HepG2 (cell line): ENCODE results near the gene CPA5. TPM values are rescaled to one million over a fixed set of nuclear protein-coding genes. Genes with fewer than 3 reads are reported as not detected.

Source experiments
- AHDC1 ChIP-seq: sonication (generic); formaldehyde crosslinking; IDR thresholded peaks from 2 replicates; pipeline ENCODE4 v1.5.1; 2020; ENCODE audit warnings: mild to moderate bottlenecking, missing genetic modification reagents, borderline replicate concordance
- ARHGAP35 ChIP-seq: sonication (generic); formaldehyde crosslinking; IDR thresholded peaks from 2 replicates; pipeline ENCODE4 v1.9.0; 2022; ENCODE audit warnings: mild to moderate bottlenecking, inconsistent platforms, moderate library complexity, missing genetic modification reagents, borderline replicate concordance
- ARID2 ChIP-seq: sonication (generic); formaldehyde crosslinking; IDR thresholded peaks from 2 replicates; pipeline ENCODE4 v1.8.1; 2022; ENCODE audit warnings: mild to moderate bottlenecking, missing genetic modification reagents, borderline replicate concordance
- NR2F2 ChIP-seq: IDR thresholded peaks from 2 replicates; pipeline ENCODE4 v1.6.1; 2012; ENCODE audit warnings: low read depth, inconsistent platforms, borderline replicate concordance
- TMF1 ChIP-seq: sonication (generic); formaldehyde crosslinking; IDR thresholded peaks from 2 replicates; pipeline ENCODE4 v1.8.1; 2022; ENCODE audit warnings: low read depth, missing genetic modification reagents
- ZNF367 ChIP-seq: sonication (generic); formaldehyde crosslinking; IDR thresholded peaks from 2 replicates; pipeline ENCODE4 v1.4.0; 2020; ENCODE audit warnings: missing genetic modification reagents, borderline replicate concordance
- polyA plus RNA-seq, 8 experiments: library from polyadenylated mRNA; depleted of rRNA in 3 of 8; stranded (reverse) in 7 of 8; unstranded in 1 of 8; fragments of >200 nt; fragmentation: Illumina TruSeq in 4 of 8; extraction: Trizol in 4 of 8; gene quantifications; 2 replicates each; pipeline versions ENCODE4 v1.2.1 to v1.2.3, GENCODE V29; 2011 to 2016; ENCODE audit warnings: low read depth in 4 of 8, missing spikeins in 1 of 8, mixed read lengths in 1 of 8; ENCODE audit not compliant: insufficient read depth in 1 of 8
- total RNA-seq, 5 experiments: library from RNA; depleted of rRNA; stranded (reverse); fragments of >200 nt; fragmentation: Illumina TruSeq; extraction: Trizol; gene quantifications; 2 replicates each; pipeline ENCODE4 v1.2.3, GENCODE V29; 2016; ENCODE audit warnings: low read depth in 1 of 5
- TF ChIP-seq, protein P1 (sequence below): sonication (generic); formaldehyde crosslinking; IDR thresholded peaks from 2 replicates; pipeline ENCODE4 v1.4.0; 2020; ENCODE audit warnings: missing genetic modification reagents

Gene CPA5
- total and polyA plus RNA-seq, 2 of the 13 experiments (the other 11 are each of a cell fraction or from before 2014, with no cell fraction given), result 0.48 TPM; not detected in 1

DNA sequence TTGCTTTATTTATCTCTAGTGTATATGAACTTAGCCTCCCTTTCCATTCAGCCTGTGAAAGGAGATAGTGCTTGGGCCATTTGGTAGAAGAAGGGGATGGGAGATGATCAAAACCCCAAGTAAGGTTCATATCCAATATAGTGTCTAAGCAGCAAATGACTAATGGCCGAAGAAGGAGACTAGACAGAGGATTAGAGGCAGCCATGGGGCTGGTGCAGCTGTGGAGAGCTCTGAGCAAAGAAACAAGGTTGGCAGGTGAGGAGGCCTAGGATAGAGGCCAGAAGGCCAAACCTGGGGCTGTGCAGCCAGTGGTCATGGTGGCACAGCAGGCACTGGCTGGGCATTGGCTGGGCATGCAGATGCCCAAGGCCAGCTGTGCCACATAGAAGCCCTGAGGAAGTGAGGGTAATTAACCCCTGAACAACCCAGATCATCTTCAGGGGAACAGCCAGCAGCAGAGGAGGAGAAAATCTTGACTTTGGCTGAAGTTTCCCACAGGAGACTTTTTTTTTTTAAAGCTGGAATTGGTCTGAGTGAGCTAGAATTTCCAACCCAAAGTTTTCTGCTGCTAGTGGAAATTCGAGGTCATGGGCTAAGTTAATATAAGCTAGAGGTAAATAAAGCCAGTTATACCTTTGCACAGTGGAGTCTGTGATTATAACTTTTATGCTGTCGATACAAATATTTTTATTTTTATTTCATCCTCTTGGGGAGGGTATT is 25.4 kb downstream of the CPA5 start (continued):
- no peak for TF ChIP-seq AHDC1 (CRISPR knock-in tag)
- no peak for TF ChIP-seq ARHGAP35
- TF ChIP-seq, protein P1, sequence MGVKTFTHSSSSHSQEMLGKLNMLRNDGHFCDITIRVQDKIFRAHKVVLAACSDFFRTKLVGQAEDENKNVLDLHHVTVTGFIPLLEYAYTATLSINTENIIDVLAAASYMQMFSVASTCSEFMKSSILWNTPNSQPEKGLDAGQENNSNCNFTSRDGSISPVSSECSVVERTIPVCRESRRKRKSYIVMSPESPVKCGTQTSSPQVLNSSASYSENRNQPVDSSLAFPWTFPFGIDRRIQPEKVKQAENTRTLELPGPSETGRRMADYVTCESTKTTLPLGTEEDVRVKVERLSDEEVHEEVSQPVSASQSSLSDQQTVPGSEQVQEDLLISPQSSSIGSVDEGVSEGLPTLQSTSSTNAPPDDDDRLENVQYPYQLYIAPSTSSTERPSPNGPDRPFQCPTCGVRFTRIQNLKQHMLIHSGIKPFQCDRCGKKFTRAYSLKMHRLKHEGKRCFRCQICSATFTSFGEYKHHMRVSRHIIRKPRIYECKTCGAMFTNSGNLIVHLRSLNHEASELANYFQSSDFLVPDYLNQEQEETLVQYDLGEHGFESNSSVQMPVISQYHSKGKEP (CRISPR knock-in tag), result no peak
- TF ChIP-seq NR2F2, result no peak
- TF ChIP-seq ZNF367 (CRISPR knock-in tag), result no peak
- TF ChIP-seq ARID2, result no peak
- no peak for TF ChIP-seq TMF1 (CRISPR knock-in tag)
